Sciatic nerve (tissue), 2 donors: ENCODE data around the gene TRIM15. TPM values are rescaled to one million over a fixed set of nuclear protein-coding genes. Genes with fewer than 3 reads are reported as not detected.
"Not testable (repeated sequence)": the region's sequence is repeated elsewhere in the genome, so short reads cannot be mapped to it uniquely, and the experiment has no call there.

Source experiments
- ATAC-seq: fragments of 200-7000 bp; cut with Tn5 transposase; one replicate; pipeline ENCODE4 v1.9.1; 2020; ENCODE audit warnings: mild to moderate bottlenecking, moderate library complexity
- DNase-seq: peaks from one replicate; pipeline ENCODE4 v3.0.0-alpha.2; 2020; ENCODE audit warnings: low spot score
- intact Hi-C: fragments of 100-400 bp; cut with DNase I; formaldehyde crosslinking; loops from one replicate; pipeline ENCODE4 v1.14.2; 2022
- total RNA-seq: library from RNA; stranded (reverse); fragmentation: NEBNext Ultra II Directional; extraction: Animal tissue kit (Norgen Biotek cat#: 25700); gene quantifications from one replicate; pipeline ENCODE4 v1.2.1, GENCODE V29; 2021
- donor health status: DM: no; HTN: no; CAD: no.
- donor health status: DM: no; HTN: no; CAD: no.

Gene TRIM15
- total RNA-seq = not detected

GRCh38 chr6:30163090-30163917, at the start of gene TRIM15:
Gene TRIM15, plus strand, starts transcription at chr6:30163546. Its CDS starts 139 bp downstream, at chr6:30163685.
- no peak for ATAC-seq
- intact Hi-C loops = no loop called here
- no peak for DNase-seq

- intact Hi-C loops = no loop called here
- DNase-seq (no peak), ATAC-seq (no peak)
Measured at GRCh38 chr6:30113841-30114240, 49.5 kb upstream of the TRIM15 start.

GRCh38 chr6:30116724-30117123, 46.6 kb upstream of the TRIM15 start:
- ATAC-seq (no peak), DNase-seq (no peak)
- intact Hi-C loops = no loop called here

- ATAC-seq, intact Hi-C loops, DNase-seq: not testable (repeated sequence)
Measured at GRCh38 chr6:30118691-30119090, 44.7 kb upstream of the TRIM15 start.

GRCh38 chr6:30121446-30122366, 41.6 kb upstream of the TRIM15 start:
- DNase-seq (no peak), ATAC-seq (no peak)
- intact Hi-C loops = loop anchor here (10.0 kb wide), 1 partner anchor 277 kb away; no protein-coding TSS in a partner anchor

- ATAC-seq (no peak), DNase-seq (no peak)
- intact Hi-C loops = loop anchor here (10.0 kb wide), 1 partner anchor 278 kb away; no protein-coding TSS in a partner anchor
Measured at GRCh38 chr6:30122515-30122914, 40.8 kb upstream of the TRIM15 start.

- intact Hi-C loops = loop anchor here (10.0 kb wide), 1 partner anchor 283 kb away; no protein-coding TSS in a partner anchor
- no peak for DNase-seq
- ATAC-seq = peak; percentile 22
Measured at GRCh38 chr6:30127238-30128093, 35.9 kb upstream of the TRIM15 start.

- intact Hi-C loops = loop anchor here (10.0 kb wide), 1 partner anchor 285 kb away; no protein-coding TSS in a partner anchor
- ATAC-seq (no peak), DNase-seq (no peak)
Measured at GRCh38 chr6:30129265-30130178, 33.8 kb upstream of the TRIM15 start.

- ATAC-seq (no peak), DNase-seq (no peak)
- intact Hi-C loops = no loop called here
Measured at GRCh38 chr6:30130179-30130679, 33.1 kb upstream of the TRIM15 start.

- intact Hi-C loops = no loop called here
- ATAC-seq = peak; percentile 87
- DNase-seq = peak; percentile 64
Measured at GRCh38 chr6:30130887-30131862, 32.2 kb upstream of the TRIM15 start.

GRCh38 chr6:30131947-30132497, 31.3 kb upstream of the TRIM15 start:
- intact Hi-C loops = no loop called here
- ATAC-seq (no peak), DNase-seq (no peak)

GRCh38 chr6:30135147-30135546, 28.2 kb upstream of the TRIM15 start:
- no peak for ATAC-seq
- intact Hi-C loops = no loop called here
- DNase-seq = no peak

GRCh38 chr6:30135757-30136156, 27.6 kb upstream of the TRIM15 start, which contains the start of gene TRIM40:
Gene TRIM40, plus strand, starts transcription at chr6:30136140. Its CDS starts 897 bp downstream, at chr6:30137037.
- intact Hi-C loops = no loop called here
- DNase-seq (no peak), ATAC-seq (no peak)

GRCh38 chr6:30136570-30137286, 26.6 kb upstream of the TRIM15 start:
- intact Hi-C loops = no loop called here
- DNase-seq (no peak), ATAC-seq (no peak)

GRCh38 chr6:30140240-30140639, 23.1 kb upstream of the TRIM15 start:
- DNase-seq, ATAC-seq, intact Hi-C loops: not testable (repeated sequence)
